Measurements from ENCODE around the gene TMEM52. TPM values are rescaled to one million over a fixed set of nuclear protein-coding genes. Genes with fewer than 3 reads are reported as not detected.

Gene TMEM52
- total and polyA plus RNA-seq, 9 of the 15 experiments (the other 6 are each of a cell fraction or from before 2014, with no cell fraction given), result 0.37 to 22.5 (median 6.8) TPM

DNA sequence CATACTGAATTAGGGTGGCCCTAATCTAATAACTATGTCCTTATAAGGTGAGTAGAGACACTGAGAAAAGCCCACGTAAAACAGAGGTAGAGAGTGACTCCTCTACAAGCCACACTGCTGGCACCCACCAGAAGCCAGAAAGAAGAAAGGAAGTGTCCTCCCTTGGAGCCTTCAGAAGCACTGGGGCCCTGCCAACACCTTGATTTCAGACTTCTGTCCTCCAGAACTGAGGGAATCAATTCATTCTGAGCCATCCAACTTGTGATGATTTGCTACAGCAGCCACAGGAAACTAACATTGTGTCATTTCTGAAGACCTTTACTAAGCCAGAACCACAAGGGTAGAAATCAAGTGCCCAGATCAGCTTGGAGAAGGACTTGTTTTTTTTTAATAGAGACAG lies 43.1 kb downstream of the TMEM52 start:
- no peak overlapping the region for H3K27ac ChIP-seq (ENCODE audit: extremely low read depth, low read depth, low read length)
- 93% methylated on average over 1 of the region's 1 CpG for WGBS (ENCODE audit: insufficient coverage, low coverage, missing lambda C conversion rate)
- no peak for TF ChIP-seq POLR2G (IDR thresholded peaks at IDR 0.05; ENCODE audit: low read depth, low read length)
- TF ChIP-seq, protein P1, sequence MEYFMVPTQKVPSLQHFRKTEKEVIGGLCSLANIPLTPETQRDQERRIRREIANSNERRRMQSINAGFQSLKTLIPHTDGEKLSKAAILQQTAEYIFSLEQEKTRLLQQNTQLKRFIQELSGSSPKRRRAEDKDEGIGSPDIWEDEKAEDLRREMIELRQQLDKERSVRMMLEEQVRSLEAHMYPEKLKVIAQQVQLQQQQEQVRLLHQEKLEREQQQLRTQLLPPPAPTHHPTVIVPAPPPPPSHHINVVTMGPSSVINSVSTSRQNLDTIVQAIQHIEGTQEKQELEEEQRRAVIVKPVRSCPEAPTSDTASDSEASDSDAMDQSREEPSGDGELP (CRISPR knock-in tag; IDR thresholded peaks at IDR 0.05; ENCODE audit: borderline replicate concordance), result no peak
- TF ChIP-seq SLC30A9 (CRISPR knock-in tag; IDR thresholded peaks at IDR 0.05), result no peak
- TF ChIP-seq, protein P2, sequence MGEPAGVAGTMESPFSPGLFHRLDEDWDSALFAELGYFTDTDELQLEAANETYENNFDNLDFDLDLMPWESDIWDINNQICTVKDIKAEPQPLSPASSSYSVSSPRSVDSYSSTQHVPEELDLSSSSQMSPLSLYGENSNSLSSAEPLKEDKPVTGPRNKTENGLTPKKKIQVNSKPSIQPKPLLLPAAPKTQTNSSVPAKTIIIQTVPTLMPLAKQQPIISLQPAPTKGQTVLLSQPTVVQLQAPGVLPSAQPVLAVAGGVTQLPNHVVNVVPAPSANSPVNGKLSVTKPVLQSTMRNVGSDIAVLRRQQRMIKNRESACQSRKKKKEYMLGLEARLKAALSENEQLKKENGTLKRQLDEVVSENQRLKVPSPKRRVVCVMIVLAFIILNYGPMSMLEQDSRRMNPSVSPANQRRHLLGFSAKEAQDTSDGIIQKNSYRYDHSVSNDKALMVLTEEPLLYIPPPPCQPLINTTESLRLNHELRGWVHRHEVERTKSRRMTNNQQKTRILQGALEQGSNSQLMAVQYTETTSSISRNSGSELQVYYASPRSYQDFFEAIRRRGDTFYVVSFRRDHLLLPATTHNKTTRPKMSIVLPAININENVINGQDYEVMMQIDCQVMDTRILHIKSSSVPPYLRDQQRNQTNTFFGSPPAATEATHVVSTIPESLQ (CRISPR knock-in tag; IDR thresholded peaks at IDR 0.05), result no peak
- TF ChIP-seq, protein P3, sequence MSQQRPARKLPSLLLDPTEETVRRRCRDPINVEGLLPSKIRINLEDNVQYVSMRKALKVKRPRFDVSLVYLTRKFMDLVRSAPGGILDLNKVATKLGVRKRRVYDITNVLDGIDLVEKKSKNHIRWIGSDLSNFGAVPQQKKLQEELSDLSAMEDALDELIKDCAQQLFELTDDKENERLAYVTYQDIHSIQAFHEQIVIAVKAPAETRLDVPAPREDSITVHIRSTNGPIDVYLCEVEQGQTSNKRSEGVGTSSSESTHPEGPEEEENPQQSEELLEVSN (IDR thresholded peaks at IDR 0.05; ENCODE audit: borderline replicate concordance in 1 of 2, extremely low read depth in 1 of 2, insufficient read depth in 1 of 2, insufficient read length in 1 of 2, low read depth in 1 of 2, low read length in 1 of 2, poor library complexity in 1 of 2, severe bottlenecking in 1 of 2), result no peak
- TF ChIP-seq MECOM (CRISPR knock-in tag; IDR thresholded peaks at IDR 0.05), result no peak
- TF ChIP-seq ZNF354B (CRISPR knock-in tag; IDR thresholded peaks at IDR 0.05), result no peak
- no peak for TF ChIP-seq ZNF124 (CRISPR knock-in tag; IDR thresholded peaks at IDR 0.05)
- no peak for TF ChIP-seq OTX1 (CRISPR knock-in tag; IDR thresholded peaks at IDR 0.05)
- TF ChIP-seq ZC3H4 (CRISPR knock-in tag; IDR thresholded peaks at IDR 0.05; ENCODE audit: borderline replicate concordance), result no peak
- no peak for TF ChIP-seq CBX5 (IDR thresholded peaks at IDR 0.05; ENCODE audit: borderline replicate concordance, low read depth)
- TF ChIP-seq ZNF253 (CRISPR knock-in tag; conservative IDR thresholded peaks at IDR 0.05), result no peak
- no peak for TF ChIP-seq PYGO2 (tag; IDR thresholded peaks at IDR 0.05)
- TF ChIP-seq ZNF316 (IDR thresholded peaks at IDR 0.05), result no peak
- no peak for TF ChIP-seq ZNF444 (CRISPR knock-in tag; IDR thresholded peaks at IDR 0.05)
- no peak for TF ChIP-seq ZNF274 (IDR thresholded peaks at IDR 0.05; ENCODE audit: borderline replicate concordance, low read depth, low read length)

More for the DNA sequence above, 43.1 kb downstream of the TMEM52 start:
- Histone ChIP-seq H3K9ac (ENCODE audit: insufficient read depth in 1 of 2, low read depth in 2 of 2, low read length in 2 of 2) (no peak overlapping the region), H3K4me2 (ENCODE audit: insufficient read depth, low read length) (no peak overlapping the region), H3K4me1 (replicated peaks in 1 of 2; ENCODE audit: control insufficient read depth in 2 of 2, insufficient read depth in 2 of 2, low read length in 2 of 2) (peaks cover 11 to 19% of the 10 kb centered on the region in 2 experiments; a peak in 4 of 5 replicates), H3K79me2 (ENCODE audit: control insufficient read depth, insufficient read depth, low read length) (peaks cover 95% of the 10 kb centered on the region), H3K9me1 (ENCODE audit: control insufficient read depth, insufficient read depth, low read length) (peaks cover 21% of the 10 kb centered on the region), H3K4me3 (no peak overlapping the region), H3K36me3 (ENCODE audit: control insufficient read depth, insufficient read depth, low read length) (peaks cover 68% of the 10 kb centered on the region), H4K20me1 (replicated peaks; ENCODE audit: control insufficient read depth, insufficient read depth, low read length) (peaks cover 54% of the 10 kb centered on the region), H3K27me3 (ENCODE audit: control insufficient read depth in 2 of 2, insufficient read depth in 2 of 2, low read length in 2 of 2) (no peaks in the 10 kb centered on the region), H3K9me3 (replicated peaks; ENCODE audit: control insufficient read depth, insufficient read depth, low read depth, low read length) (no peaks in the 10 kb centered on the region), H2AFZ (ENCODE audit: low read depth, low read length) (no peak overlapping the region)
- BruUV-seq (replicated peaks), result no TSS peak
- ChIA-PET POLR2A (interaction anchor here (0.9 to 1.6 kb wide), 4 partner anchors 9 to 17 kb away, joined by 3 to 5 read pairs (median 4); no protein-coding TSS in a partner anchor), CTCF (ENCODE audit: low intra/inter-chr PET ratio) (no interaction called here)
- FAIRE-seq (no peak), DNase-seq (ENCODE audit: extremely low read depth in 1 of 4, low spot score in 3 of 4) (no peak), ATAC-seq (no peak)
- in situ Hi-C loops (cut with MboI), result no loop called here
- intact Hi-C loops (cut with micrococcal nuclease), result no loop called here

Measured in K562 (cell line).